ENCODE measurements around the gene COL5A3.
A peak's percentile ranks its signal among the peaks of the same experiment; 100 is the strongest.
"Not testable (repeated sequence)": the region's sequence is repeated elsewhere in the genome, so short reads cannot be mapped to it uniquely, and the experiment has no call there.

COL5A3 gene

GRCh38 chr19:10010247-10010691 is at the start of gene COL5A3:
Gene COL5A3 (minus strand): TSS chr19:10010504. CDS start chr19:10010385, 119 bp downstream.
- DNase-seq (ENCODE audit: low spot score), result peak; percentile 95

- DNase-seq (ENCODE audit: low spot score), result no peak
These were observed 42.5 kb upstream of the COL5A3 start for GRCh38 chr19:10052602-10053360.

GRCh38 chr19:10049626-10050025 is 39.3 kb upstream of the COL5A3 start:
- DNase-seq (ENCODE audit: low spot score), result no peak

- no peak for DNase-seq (ENCODE audit: low spot score)
These were observed 35.1 kb upstream of the COL5A3 start for GRCh38 chr19:10045371-10045770.

- DNase-seq (ENCODE audit: low spot score), result no peak
These were observed 34.1 kb upstream of the COL5A3 start for GRCh38 chr19:10044390-10044789.

- DNase-seq (ENCODE audit: low spot score), result no peak
These were observed 33.1 kb upstream of the COL5A3 start for GRCh38 chr19:10043286-10043927.

GRCh38 chr19:10037809-10038208 is 27.5 kb upstream of the COL5A3 start:
- no peak for DNase-seq (ENCODE audit: low spot score)

- no peak for DNase-seq (ENCODE audit: low spot score)
These were observed 27.1 kb upstream of the COL5A3 start for GRCh38 chr19:10037367-10037766.

- DNase-seq (ENCODE audit: low spot score), result no peak
These were observed 26.3 kb upstream of the COL5A3 start for GRCh38 chr19:10036601-10037071.

GRCh38 chr19:10033614-10034013 is 23.3 kb upstream of the COL5A3 start:
- DNase-seq (ENCODE audit: low spot score), result no peak

GRCh38 chr19:10027158-10027997 is 17.1 kb upstream of the COL5A3 start:
- peak; percentile 99 for DNase-seq (ENCODE audit: low spot score)

- no peak for DNase-seq (ENCODE audit: low spot score)
These were observed 16.4 kb upstream of the COL5A3 start for GRCh38 chr19:10026744-10027143.

- not testable (repeated sequence) for DNase-seq (ENCODE audit: low spot score)
These were observed 12.8 kb upstream of the COL5A3 start for GRCh38 chr19:10023096-10023495.

GRCh38 chr19:10021863-10022262 is 11.6 kb upstream of the COL5A3 start:
- no peak for DNase-seq (ENCODE audit: low spot score)

- DNase-seq (ENCODE audit: low spot score), result no peak
These were observed 11.1 kb upstream of the COL5A3 start for GRCh38 chr19:10021446-10021845.

- DNase-seq (ENCODE audit: low spot score), result no peak
These were observed 10.5 kb upstream of the COL5A3 start for GRCh38 chr19:10020851-10021250.

GRCh38 chr19:10019246-10019645 is 8.9 kb upstream of the COL5A3 start:
- DNase-seq (ENCODE audit: low spot score), result no peak

- DNase-seq (ENCODE audit: low spot score), result no peak
These were observed 8.5 kb upstream of the COL5A3 start for GRCh38 chr19:10018786-10019185.

- DNase-seq (ENCODE audit: low spot score), result no peak
These were observed 8.0 kb upstream of the COL5A3 start for GRCh38 chr19:10018263-10018662.

- DNase-seq (ENCODE audit: low spot score), result no peak
These were observed 3.7 kb upstream of the COL5A3 start for GRCh38 chr19:10013834-10014618.

GRCh38 chr19:10013316-10013715 is 3.0 kb upstream of the COL5A3 start, which contains the start of gene RDH8:
Gene RDH8 (plus strand): TSS chr19:10013483. CDS start chr19:10013498, 15 bp downstream.
- no peak for DNase-seq (ENCODE audit: low spot score)

GRCh38 chr19:10011974-10012373 is 1.7 kb upstream of the COL5A3 start:
- no peak for DNase-seq (ENCODE audit: low spot score)
